T-helper 17 cell (primary cell): ENCODE measurements around the gene LILRA1. TPM values are rescaled to one million over a fixed set of nuclear protein-coding genes. Genes with fewer than 3 reads are reported as not detected.
"Not testable (repeated sequence)": the region's sequence is repeated elsewhere in the genome, so short reads cannot be mapped to it uniquely, and the experiment has no call there.

Source experiments
- ATAC-seq: fragments of 150-1000 bp; cut with Tn5 transposase; 2 replicates; pipeline ENCODE4 v1.10.0; 2021; ENCODE audit warnings: mild to moderate bottlenecking, moderate library complexity
- DNase-seq, 3 donors: peaks; one replicate each; pipeline versions ENCODE4 v3.0.0 to v3.0.0-alpha.2; 2020 to 2021
- H3K9me3 ChIP-seq: one replicate; pipeline ENCODE4 v1.7.0; 2013; ENCODE audit warnings: low read length, mild to moderate bottlenecking; ENCODE audit not compliant: control insufficient read depth, poor library complexity, severe bottlenecking
- H3K27ac Mint-ChIP-seq: one replicate; pipeline ENCODE4 v1.8.0; 2022; ENCODE audit warnings: mild to moderate bottlenecking, moderate library complexity, mixed read lengths
- H3K27me3 Mint-ChIP-seq: one replicate; pipeline ENCODE4 v1.8.0; 2022; ENCODE audit warnings: mixed read lengths
- H3K36me3 Mint-ChIP-seq: one replicate; pipeline ENCODE4 v1.8.0; 2022; ENCODE audit warnings: low read depth, mixed read lengths
- H3K4me1 Mint-ChIP-seq: one replicate; pipeline ENCODE4 v1.8.0; 2022; ENCODE audit warnings: mild to moderate bottlenecking, mixed read lengths
- H3K4me3 Mint-ChIP-seq: one replicate; pipeline ENCODE4 v1.8.0; 2022; ENCODE audit warnings: mild to moderate bottlenecking, moderate library complexity, mixed read lengths
- total RNA-seq, 4 donors: library from RNA in 2 of 4; stranded (reverse) in 2 of 4; gene quantifications; one replicate each; pipeline ENCODE4 v1.2.3 and lab custom pipeline; 2022 to 2026

LILRA1 gene
- total RNA-seq, 2 donors from 2014 or later = 0.65 to 2.1 TPM

GRCh38 chr19:54642953-54643352 lies 49.5 kb downstream of the LILRA1 start:
- H3K27ac Mint-ChIP-seq, H3K4me1 Mint-ChIP-seq: not testable (repeated sequence)
- H3K27me3 Mint-ChIP-seq = peaks cover 31% of the 10 kb centered on the region

GRCh38 chr19:54643583-54643982 lies 50.2 kb downstream of the LILRA1 start:
- not testable (repeated sequence) for H3K4me1 Mint-ChIP-seq, H3K27ac Mint-ChIP-seq, H3K4me3 Mint-ChIP-seq, ATAC-seq, H3K9me3 ChIP-seq, H3K36me3 Mint-ChIP-seq, DNase-seq
- peaks cover 37% of the 10 kb centered on the region for H3K27me3 Mint-ChIP-seq

More at GRCh38 chr19:54642953-54643352, 49.5 kb downstream of the LILRA1 start:
- not testable (repeated sequence) for ATAC-seq, H3K9me3 ChIP-seq, H3K4me3 Mint-ChIP-seq, DNase-seq, H3K36me3 Mint-ChIP-seq

- H3K36me3 Mint-ChIP-seq = no peaks in the 10 kb centered on the region
- no peak overlapping the region for H3K27ac Mint-ChIP-seq
- DNase-seq (no peak), ATAC-seq (no peak)
- H3K9me3 ChIP-seq = no peaks in the 10 kb centered on the region
- peaks cover 38% of the 10 kb centered on the region for H3K27me3 Mint-ChIP-seq
- no peak overlapping the region for H3K4me3 Mint-ChIP-seq
- H3K4me1 Mint-ChIP-seq = no peaks in the 10 kb centered on the region
These were observed 50.6 kb downstream of the LILRA1 start for GRCh38 chr19:54644056-54644455.

- peaks cover 37% of the 10 kb centered on the region for H3K27me3 Mint-ChIP-seq
- no peaks in the 10 kb centered on the region for H3K36me3 Mint-ChIP-seq
- no peak overlapping the region for H3K27ac Mint-ChIP-seq
- ATAC-seq (no peak), DNase-seq (no peak)
- H3K9me3 ChIP-seq = no peaks in the 10 kb centered on the region
- no peaks in the 10 kb centered on the region for H3K4me1 Mint-ChIP-seq
- no peak overlapping the region for H3K4me3 Mint-ChIP-seq
These were observed 53.0 kb downstream of the LILRA1 start for GRCh38 chr19:54646331-54646841.

DNA sequence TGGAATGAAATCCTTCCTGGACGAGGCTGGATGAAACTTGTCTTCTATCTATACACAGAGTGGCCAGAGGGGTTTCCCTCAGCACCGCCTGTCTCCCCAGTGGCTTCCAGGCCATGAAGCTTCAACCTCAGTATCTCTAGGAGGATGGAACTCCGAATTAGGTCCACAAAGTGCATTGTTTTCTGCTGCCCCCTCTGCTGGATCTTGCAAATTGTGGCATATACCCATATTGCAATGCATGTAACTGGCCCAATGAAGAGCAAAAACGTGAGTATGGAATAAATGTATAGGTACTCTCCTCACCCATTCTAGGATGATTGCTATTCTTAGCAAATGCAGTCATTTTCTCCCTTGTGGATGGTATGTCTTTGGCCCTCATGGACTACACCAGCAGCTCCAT lies 54.7 kb downstream of the LILRA1 start:
- no peaks in the 10 kb centered on the region for H3K36me3 Mint-ChIP-seq

DNA sequence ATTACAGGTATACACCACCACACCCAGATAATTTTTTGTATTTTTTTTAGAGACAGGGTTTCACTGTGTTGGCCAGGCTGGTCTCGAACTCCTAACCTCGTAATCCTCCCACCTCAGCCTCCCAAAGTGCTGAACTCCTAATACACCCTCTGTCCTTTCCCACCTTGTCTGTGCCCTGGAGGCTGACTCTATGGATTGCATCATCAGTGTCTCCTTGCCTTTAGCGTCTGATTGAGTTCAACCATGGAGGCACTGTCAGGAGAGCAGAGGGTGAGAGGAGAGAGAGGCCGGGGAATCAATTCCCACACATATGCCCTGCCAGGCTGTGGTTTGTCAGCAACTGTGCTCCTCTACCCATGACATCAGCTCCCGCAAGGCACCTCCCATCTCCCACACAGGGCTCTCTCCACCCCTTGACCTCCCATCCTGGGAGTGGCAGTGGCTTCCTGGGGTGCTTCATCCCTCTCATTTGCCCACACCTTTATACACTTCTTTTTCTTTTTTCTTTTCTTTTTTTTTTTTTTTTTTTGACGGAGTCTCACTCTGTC lies 56.8 kb downstream of the LILRA1 start:
- DNase-seq (no peak), ATAC-seq (no peak)
- no peak overlapping the region for H3K4me3 Mint-ChIP-seq
- H3K27me3 Mint-ChIP-seq = peaks cover 46% of the 10 kb centered on the region
- H3K9me3 ChIP-seq = no peaks in the 10 kb centered on the region
- H3K36me3 Mint-ChIP-seq = no peaks in the 10 kb centered on the region
- H3K27ac Mint-ChIP-seq = no peak overlapping the region
- H3K4me1 Mint-ChIP-seq = no peaks in the 10 kb centered on the region

More for the DNA sequence above, 54.7 kb downstream of the LILRA1 start:
- no peak overlapping the region for H3K4me3 Mint-ChIP-seq
- no peak for ATAC-seq
- H3K27me3 Mint-ChIP-seq = peaks cover 37% of the 10 kb centered on the region
- H3K27ac Mint-ChIP-seq = no peak overlapping the region
- no peaks in the 10 kb centered on the region for H3K9me3 ChIP-seq
- H3K4me1 Mint-ChIP-seq = no peaks in the 10 kb centered on the region
- no peak for DNase-seq

Other genes starting within 250 kb of the LILRA1 start
- gene LAIR1, start 228.7 kb upstream of the LILRA1 start, total RNA-seq = 10 to 100 TPM; 21.5 to 22.2 TPM
- gene TTYH1, start 178.2 kb upstream of the LILRA1 start, total RNA-seq = not detected
- gene LENG8, start 144.4 kb upstream of the LILRA1 start, total RNA-seq = 100 to 1,000 TPM; 471 to 480 TPM
- 1 to 10 TPM; 4.4 to 6.0 TPM for gene LENG9, start 129.9 kb upstream of the LILRA1 start, total RNA-seq
- not detected for gene CDC42EP5, start 120.3 kb upstream of the LILRA1 start, total RNA-seq
- 1 to 10 TPM in 1 of 2 donors, under 1 TPM in 1; 0.94 to 1.7 TPM for gene LAIR2, start 90.8 kb upstream of the LILRA1 start, total RNA-seq
- gene LILRA2, start 19.8 kb upstream of the LILRA1 start, total RNA-seq = 1 to 10 TPM in 1 of 2 donors, under 1 TPM in 1; 0.68 to 3.3 TPM
- gene LILRB1, start 36.9 kb downstream of the LILRA1 start, total RNA-seq = 1 to 10 TPM in 1 of 2 donors, under 1 TPM in 1; 0.42 to 4.3 TPM
- gene LILRB4, start 69.4 kb downstream of the LILRA1 start, total RNA-seq = 1 to 10 TPM in 1 of 2 donors, under 1 TPM in 1; 0.47 to 1.9 TPM
- not detected for gene KIR3DL3, start 130.8 kb downstream of the LILRA1 start, total RNA-seq
- gene KIR2DL3, start 144.9 kb downstream of the LILRA1 start, total RNA-seq = not detected
- not detected for gene KIR2DL1, start 176.2 kb downstream of the LILRA1 start, total RNA-seq
- gene KIR2DL4, start 210.0 kb downstream of the LILRA1 start, total RNA-seq = not detected
- not detected for gene KIR3DL1, start 222.8 kb downstream of the LILRA1 start, total RNA-seq
- gene KIR2DS4, start 239.0 kb downstream of the LILRA1 start, total RNA-seq = not detected